Adrenal gland (tissue), 12 donors: ENCODE measurements around the gene IFITM2. TPM values are rescaled to one million over a fixed set of nuclear protein-coding genes. Genes with fewer than 3 reads are reported as not detected.
"Not testable (repeated sequence)": the region's sequence is repeated elsewhere in the genome, so short reads cannot be mapped to it uniquely, and the experiment has no call there.

Experiments used
- DNase-seq, 7 donors: peaks; one replicate each; pipeline ENCODE4 v3.0.0-alpha.2; 2019 to 2020
- H3K27ac ChIP-seq, 5 donors: fragments of 200-600 bp; sonication (generic) in 4 of 5; 1 replicate in 3 of 5; 2 replicates in 2 of 5; pipeline versions ENCODE4 v1.5.1 to v1.8.0; 2016 to 2020; ENCODE audit warnings: mild to moderate bottlenecking in 1 of 5
- H3K27me3 ChIP-seq: fragments of 200-600 bp; 2 replicates; pipeline ENCODE4 v1.8.0; 2021
- H3K36me3 ChIP-seq, 2 donors: fragments of 200-600 bp; replicated peaks in 1 of 2; 1 replicate in 1 of 2; 2 replicates in 1 of 2; pipeline versions ENCODE4 v1.5.1 to v1.8.0; 2018 to 2022
- H3K4me1 ChIP-seq, 2 donors: fragments of 200-600 bp; replicated peaks in 1 of 2; 1 replicate in 1 of 2; 2 replicates in 1 of 2; pipeline versions ENCODE4 v1.5.1 to v1.8.0; 2018 to 2021
- H3K4me3 ChIP-seq, 4 donors: fragments of 200-600 bp; sonication (generic) in 3 of 4; one replicate each; pipeline ENCODE4 v1.5.1; 2016 to 2018
- H3K9me3 ChIP-seq, 3 donors: fragments of 200-600 bp; sonication (generic) in 1 of 3; replicated peaks in 1 of 3; 1 replicate in 2 of 3; 2 replicates in 1 of 3; pipeline versions ENCODE4 v1.5.1 to v1.8.0; 2016 to 2021
- CTCF ChIP-seq, 6 experiments: fragments of 450-650 bp in 4 of 6; fragments of 200-600 bp in 2 of 6; sonication (generic) in 1 of 6; IDR thresholded peaks; 1 replicate in 5 of 6; 2 replicates in 1 of 6; pipeline versions ENCODE4 v1.5.1 to v1.8.0; 2016 to 2021; ENCODE audit warnings: antibody characterized with exemption in 6 of 6, mild to moderate bottlenecking in 2 of 6, moderate library complexity in 1 of 6
- POLR2A ChIP-seq, 2 donors: fragments of 450-650 bp; IDR thresholded peaks; one replicate each; pipeline ENCODE4 v1.6.1; 2017; ENCODE audit warnings: antibody characterized with exemption in 2 of 2, mild to moderate bottlenecking in 2 of 2, moderate library complexity in 1 of 2
- WGBS, 4 donors: extraction: QIAGEN DNeasy Blood & Tissue Kit in 2 of 4; methylation state at CpG; one replicate each; pipeline versions ENCODE4 v1.1.5 to v1.1.7; 2013 to 2017; 5-methylcytosine and 5-hydroxymethylcytosine counted together
- intact Hi-C, 2 donors: fragments of 100-400 bp; cut with DNase I; formaldehyde crosslinking; loops; one replicate each; pipeline versions ENCODE4 v1.14.1 to v1.15.0; 2022 to 2023
- polyA plus RNA-seq, 3 donors: library from polyadenylated mRNA; stranded (reverse); fragments of 200-250 nt in 2 of 3; fragments of 350-450 nt in 1 of 3; fragmentation: Illumina TruSeq in 1 of 3; extraction: RNeasy Lipid Tissue Mini Kit (QIAGEN cat#74804) in 1 of 3; gene quantifications; one replicate each; pipeline ENCODE4 v1.2.3, GENCODE V29; 2013 to 2014
- total RNA-seq, 9 donors: library from RNA; depleted of rRNA in 4 of 9; stranded (reverse); fragments of >200 nt in 4 of 9; fragments of 120-200 nt in 1 of 9; fragmentation: NEBNext Ultra II Directional in 1 of 9; extraction: Animal tissue kit (Norgen Biotek cat#: 25700) in 1 of 9; gene quantifications; one replicate each; pipeline versions ENCODE4 v1.1.0 to v1.2.4, GENCODE V29; 2013 to 2023
- donor health status: healthy with polysubstance abuse.
- donor health status: Bipolar disorder and iron deficiency.
- donor health status: DM: yes; HTN: yes; CAD: no.
- donor health status: DM: no; HTN: no; CAD: no.
- donor health status: DM: no; HTN: no; CAD: no.
- donor health status: DM: yes; HTN: yes; CAD: no.

The IFITM2 gene
- total and polyA plus RNA-seq, 12 donors, result 30.7 to 835 (median 235) TPM

GRCh38 chr11:315051-315481 is 7.5 kb downstream of the IFITM2 start:
- TF ChIP-seq POLR2A (IDR thresholded peaks at IDR 0.05) (no peak), CTCF (IDR thresholded peaks at IDR 0.05) (no peak)
- Histone ChIP-seq H3K9me3 (no peaks in the 10 kb centered on the region), H3K4me3 (peak overlapping the region in 1 of 4 donors; percentile 45), H3K36me3 (no peaks in the 10 kb centered on the region), H3K4me1 (peaks cover under 1 to 26% of the 10 kb centered on the region in 2 donors), H3K27ac (peak overlapping the region in 2 of 5 donors; percentile 74 to 89), H3K27me3 (peaks cover 16% of the 10 kb centered on the region)
- WGBS, 4 donors, result 65 to 72% (median 71%) methylated on average over 4 to 9 of the region's 9 CpGs
- intact Hi-C loops, result no loop called here
- DNase-seq, result no peak

- H3K36me3 ChIP-seq, result no peaks in the 10 kb centered on the region
- intact Hi-C loops, result no loop called here
- peak overlapping the region in 1 of 4 donors; percentile 45 for H3K4me3 ChIP-seq
- H3K9me3 ChIP-seq, result no peaks in the 10 kb centered on the region
- 39 to 57% (median 40%) methylated on average over 6 to 32 of the region's 32 CpGs for WGBS, 4 donors
- H3K27me3 ChIP-seq, result peaks cover 16% of the 10 kb centered on the region
- TF ChIP-seq POLR2A (IDR thresholded peaks at IDR 0.05) (no peak), CTCF (IDR thresholded peaks at IDR 0.05) (no peak)
- peaks cover 0 to 26% of the 10 kb centered on the region in 2 donors for H3K4me1 ChIP-seq
- no peak for DNase-seq
- peak overlapping the region in 4 of 5 donors; percentile 17 to 89 (median 56) for H3K27ac ChIP-seq
Observed at GRCh38 chr11:315516-315994, 7.9 kb downstream of the IFITM2 start.

GRCh38 chr11:316031-316701 is 8.6 kb downstream of the IFITM2 start:
- H3K27me3 ChIP-seq, result peaks cover 16% of the 10 kb centered on the region
- peak overlapping the region in 4 of 5 donors; percentile 17 to 89 (median 56) for H3K27ac ChIP-seq
- 18 to 53% (median 26%) methylated on average over 8 to 64 of the region's 64 CpGs for WGBS, 4 donors
- DNase-seq, result peak in 1 of 7 donors; percentile 19
- H3K9me3 ChIP-seq, result no peaks in the 10 kb centered on the region
- peaks cover 3 to 26% of the 10 kb centered on the region in 2 donors for H3K4me1 ChIP-seq
- H3K36me3 ChIP-seq, result no peaks in the 10 kb centered on the region
- intact Hi-C loops, result no loop called here
- TF ChIP-seq POLR2A (IDR thresholded peaks at IDR 0.05), result no peak
- no peak for TF ChIP-seq CTCF (IDR thresholded peaks at IDR 0.05)
- peak overlapping the region in 1 of 4 donors; percentile 45 for H3K4me3 ChIP-seq

- H3K4me3 ChIP-seq, result peak overlapping the region in 1 of 4 donors; percentile 45
- 63 to 71% (median 67%) methylated on average over 7 of the region's 7 CpGs for WGBS, 4 donors
- H3K4me1 ChIP-seq, result peaks cover 3 to 26% of the 10 kb centered on the region in 2 donors
- intact Hi-C loops, result no loop called here
- TF ChIP-seq CTCF (IDR thresholded peaks at IDR 0.05), result no peak
- TF ChIP-seq POLR2A (IDR thresholded peaks at IDR 0.05), result no peak
- no peaks in the 10 kb centered on the region for H3K36me3 ChIP-seq
- H3K9me3 ChIP-seq, result no peaks in the 10 kb centered on the region
- peak overlapping the region in 2 of 5 donors; percentile 74 to 89 for H3K27ac ChIP-seq
- no peak for DNase-seq
- H3K27me3 ChIP-seq, result peaks cover 16% of the 10 kb centered on the region
Observed at GRCh38 chr11:316891-317301, 9.3 kb downstream of the IFITM2 start.

DNA sequence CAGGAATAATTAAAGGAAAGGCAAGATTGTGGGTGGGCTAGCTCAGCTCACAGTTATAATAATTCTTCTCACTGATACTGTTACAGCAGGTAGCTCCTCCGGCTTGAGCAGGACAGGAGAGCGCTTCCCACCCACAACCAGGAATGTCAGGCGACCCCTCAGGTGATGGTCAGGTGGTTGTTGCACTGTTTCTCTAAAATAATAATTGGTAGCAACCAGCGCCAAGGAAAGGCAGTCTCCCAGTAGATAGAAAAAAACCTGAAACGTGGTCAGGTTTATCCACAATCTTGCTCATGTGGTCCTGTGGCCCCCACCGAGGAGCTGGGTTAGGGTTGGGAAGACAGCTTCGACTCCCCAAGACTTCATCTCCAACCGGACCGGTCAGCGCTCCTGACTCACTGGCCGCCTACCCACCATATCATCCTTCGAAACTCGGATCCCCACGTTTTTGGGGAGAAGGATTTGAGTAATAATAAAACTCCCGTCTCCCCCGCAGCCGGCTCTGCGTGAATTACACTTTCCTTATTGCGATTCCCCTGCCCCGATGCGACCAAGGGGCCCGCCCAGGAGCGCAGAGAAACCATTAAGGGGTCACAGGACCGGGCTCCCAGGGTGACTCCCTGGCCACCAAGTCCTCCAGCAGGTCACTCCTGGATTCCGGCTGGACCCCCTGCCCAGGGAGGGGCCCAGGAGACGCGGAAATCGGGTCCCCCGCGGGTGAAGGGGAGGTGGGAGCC is 10.2 kb downstream of the IFITM2 start:
- WGBS, 4 donors, result 29 to 60% (median 34%) methylated on average over 6 to 16 of the region's 30 CpGs
- Histone ChIP-seq H3K27me3 (peaks cover 16% of the 10 kb centered on the region), H3K4me1 (peaks cover 3 to 18% of the 10 kb centered on the region in 2 donors), H3K27ac (peak overlapping the region in 2 of 5 donors; percentile 38 to 45), H3K4me3 (peak overlapping the region in 1 of 4 donors; percentile 2)
- DNase-seq, H3K36me3 ChIP-seq, intact Hi-C loops, H3K9me3 ChIP-seq: not testable (repeated sequence)

- Histone ChIP-seq H3K27ac (peak overlapping the region in 4 of 5 donors; percentile 62 to 100 (median 80)), H3K27me3 (peaks cover 16% of the 10 kb centered on the region), H3K4me1 (peaks cover 3 to 10% of the 10 kb centered on the region in 2 donors), H3K4me3 (peak overlapping the region in 2 of 4 donors; percentile 34 to 90)
- H3K9me3 ChIP-seq, H3K36me3 ChIP-seq, intact Hi-C loops, DNase-seq: not testable (repeated sequence)
- WGBS, 4 donors, result 0 to 2% (median 1%) methylated on average over 5 to 13 of the region's 79 CpGs; no CpG with 5 or more reads in 1 of the 4 donors
Observed at GRCh38 chr11:318405-319120, 10.9 kb downstream of the IFITM2 start.
